Measurements from ENCODE around the gene PTGDS.
A peak's percentile ranks its signal among the peaks of the same experiment; 100 is the strongest.

Gene PTGDS

GRCh38 chr9:136946228-136947027, 30.9 kb upstream of the PTGDS start:
- no peak for DNase-seq

DNA sequence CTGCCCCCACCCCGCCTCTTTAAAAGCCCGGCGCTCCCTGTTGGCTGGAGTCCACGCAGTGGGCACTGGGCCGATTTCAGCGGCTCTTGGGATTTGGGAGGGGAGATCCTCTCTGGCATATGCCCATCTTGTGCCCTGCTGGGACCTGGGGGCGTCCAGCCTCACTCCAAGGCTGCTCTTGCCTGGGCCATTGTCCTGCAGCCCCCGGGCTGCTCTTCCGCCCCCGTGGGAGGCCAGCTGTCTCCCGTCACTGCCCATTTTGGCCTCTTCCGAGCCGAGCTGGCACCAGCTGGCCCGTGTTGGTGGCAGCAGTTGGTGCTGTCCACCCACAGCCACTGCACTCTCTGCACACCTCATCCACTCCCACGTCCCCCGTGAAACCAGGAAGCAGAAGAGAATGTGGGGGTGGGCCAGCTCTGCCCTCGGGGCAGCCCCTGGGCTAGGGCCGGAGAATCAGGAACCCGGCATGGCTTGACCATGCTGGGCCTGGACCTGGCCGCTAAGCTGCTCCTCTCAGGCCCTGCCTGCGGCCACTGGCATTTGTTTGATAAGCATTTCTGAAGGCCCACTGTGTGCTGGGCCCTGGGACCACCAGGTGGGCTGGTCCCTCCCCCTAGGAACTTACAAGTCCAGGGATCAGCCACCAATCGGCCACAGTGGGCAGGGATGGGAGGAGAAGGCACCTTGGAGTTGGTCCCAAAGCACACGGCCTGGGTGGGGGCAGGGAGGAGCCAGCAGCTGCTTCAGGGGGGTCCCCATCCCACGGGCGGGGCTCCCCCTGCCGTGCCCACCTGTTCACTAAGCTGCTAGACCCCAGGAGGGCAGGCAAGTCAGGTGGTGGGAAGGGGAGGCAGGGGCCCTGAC, 30.0 kb upstream of the PTGDS start:
- no peak for DNase-seq

GRCh38 chr9:136947955-136948510, 29.3 kb upstream of the PTGDS start:
- DNase-seq = no peak

DNA sequence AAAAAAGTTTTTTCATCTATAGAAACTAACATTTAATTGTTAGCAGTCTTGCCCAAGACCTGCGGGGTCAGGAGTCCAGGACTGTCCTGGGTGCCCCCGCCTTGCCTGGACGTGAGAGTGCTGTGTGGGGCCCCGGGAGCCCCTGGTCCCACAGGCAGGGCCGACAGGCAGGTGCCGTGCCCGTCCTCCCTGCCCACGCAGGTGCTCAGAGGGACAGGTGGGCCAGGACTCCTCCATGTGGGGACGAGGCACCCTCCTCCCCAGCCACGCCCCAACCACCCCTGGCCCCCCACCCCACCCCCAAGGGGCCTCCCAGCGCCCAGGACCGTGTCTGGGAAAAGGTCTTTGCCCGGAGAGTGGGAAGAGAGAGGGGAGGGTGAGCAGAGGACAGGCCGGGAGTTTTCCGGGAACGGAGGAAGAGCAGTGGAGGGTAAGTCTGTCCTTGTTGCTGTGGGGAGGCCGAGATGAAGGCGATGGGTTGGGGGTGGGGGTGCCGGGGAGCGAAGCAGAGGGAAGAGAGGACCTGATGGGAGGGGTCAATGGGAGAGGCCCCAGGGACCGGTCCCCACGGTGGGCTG, 28.0 kb upstream of the PTGDS start:
- DNase-seq = no peak

- DNase-seq = peak; percentile 97
Observed at GRCh38 chr9:136949817-136950655, 27.3 kb upstream of the PTGDS start.

DNA sequence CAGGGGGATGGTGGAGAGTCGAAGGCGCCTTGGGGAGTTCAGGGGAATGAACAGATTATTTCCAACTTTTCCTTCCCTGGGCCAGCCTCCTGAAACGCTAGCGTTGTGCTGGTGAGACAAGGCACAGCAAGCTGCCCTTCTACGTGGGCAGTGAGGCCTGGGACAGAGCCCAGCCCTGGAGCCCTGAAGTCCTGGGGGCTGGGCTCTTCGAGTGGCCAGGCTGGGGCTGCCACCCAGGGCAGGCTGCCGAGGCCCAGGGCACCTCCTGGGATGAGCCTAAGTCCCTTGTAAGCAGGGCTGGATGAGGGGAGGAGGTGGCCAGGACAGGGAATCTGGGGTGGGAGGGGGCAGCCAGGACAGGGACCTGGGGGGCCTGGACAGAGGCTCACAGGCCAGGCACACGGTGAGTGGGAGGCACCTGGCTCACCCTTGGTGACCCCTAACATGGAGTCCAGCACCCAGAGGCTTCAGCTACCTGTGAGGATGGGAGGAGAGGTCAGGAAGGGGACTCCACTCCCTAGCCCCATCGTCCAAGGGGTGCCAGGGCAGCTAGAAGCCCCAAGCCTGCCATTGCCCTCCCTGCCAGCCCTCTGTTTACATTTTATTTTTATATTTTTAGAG, 26.5 kb upstream of the PTGDS start:
- DNase-seq = no peak

DNA sequence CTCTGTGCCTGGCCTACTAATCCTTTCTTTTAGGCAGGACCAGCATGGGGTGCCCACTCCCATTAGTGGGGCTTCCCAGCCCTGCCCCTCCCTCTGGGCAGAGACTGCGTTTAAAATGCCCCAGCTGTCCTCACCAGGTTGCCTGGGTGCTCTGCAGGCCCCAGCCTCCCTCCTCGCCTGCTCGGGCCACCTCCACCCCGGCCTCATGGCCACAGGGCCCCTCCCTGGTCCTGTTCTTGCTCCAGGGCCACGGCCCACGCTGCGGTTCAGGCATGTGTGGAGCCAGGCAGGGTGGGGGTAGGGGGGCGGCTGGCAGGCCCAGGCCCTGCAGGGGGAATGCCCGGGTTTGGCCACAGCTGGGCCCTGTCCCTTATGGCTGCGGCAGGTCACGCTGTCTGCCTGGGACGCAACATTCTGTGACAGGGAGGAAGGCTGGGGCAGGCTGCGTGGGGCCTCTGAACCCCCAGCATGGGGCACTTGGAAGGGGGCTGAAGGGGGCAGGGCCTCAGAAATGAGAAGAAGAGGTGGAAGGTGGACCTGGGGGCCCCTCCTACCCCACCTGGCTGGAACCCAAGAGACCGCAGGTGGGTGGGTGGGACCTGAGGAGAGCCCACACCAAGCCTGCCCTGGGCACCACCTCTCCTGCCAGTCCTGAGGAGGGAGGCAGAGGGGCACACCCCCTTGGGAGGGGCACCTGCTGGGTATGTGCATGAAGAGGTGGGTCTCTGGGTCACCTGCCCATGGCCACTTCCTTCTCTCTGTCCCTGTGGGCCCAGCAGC, 25.6 kb upstream of the PTGDS start, which contains the start of gene LCN12:
TSS of gene LCN12 (plus strand) at position 733 of the 780 bp plus-strand sequence. CDS start 55 bp downstream, outside the sequence.
- no peak for DNase-seq

DNA sequence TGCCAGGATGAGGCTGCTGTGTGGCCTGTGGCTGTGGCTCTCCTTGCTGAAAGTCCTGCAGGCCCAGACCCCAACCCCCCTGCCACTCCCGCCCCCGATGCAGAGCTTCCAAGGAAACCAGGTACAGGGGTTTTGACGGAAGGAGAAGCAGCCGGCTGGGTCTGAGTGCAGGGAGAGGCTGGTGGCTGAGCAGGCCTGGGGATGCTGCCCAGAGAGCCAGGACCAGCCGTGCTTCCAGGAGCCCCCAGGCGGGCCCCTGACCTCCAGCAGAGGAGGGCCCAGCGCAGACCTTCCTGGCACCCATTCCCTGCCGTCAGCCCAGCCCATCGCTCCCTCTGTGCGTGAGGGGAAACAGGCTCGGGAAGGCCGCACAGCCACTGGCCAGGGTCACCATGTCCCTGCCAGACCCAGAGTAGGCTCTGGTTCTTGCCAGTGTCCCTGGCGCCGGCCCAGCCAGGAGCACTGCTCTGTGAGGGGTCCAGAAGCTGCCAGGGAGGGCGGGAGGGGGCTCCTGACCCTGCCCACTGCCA, 24.9 kb upstream of the PTGDS start:
- no peak for DNase-seq

GRCh38 chr9:136952876-136953770, 24.2 kb upstream of the PTGDS start:
- DNase-seq = no peak

DNA sequence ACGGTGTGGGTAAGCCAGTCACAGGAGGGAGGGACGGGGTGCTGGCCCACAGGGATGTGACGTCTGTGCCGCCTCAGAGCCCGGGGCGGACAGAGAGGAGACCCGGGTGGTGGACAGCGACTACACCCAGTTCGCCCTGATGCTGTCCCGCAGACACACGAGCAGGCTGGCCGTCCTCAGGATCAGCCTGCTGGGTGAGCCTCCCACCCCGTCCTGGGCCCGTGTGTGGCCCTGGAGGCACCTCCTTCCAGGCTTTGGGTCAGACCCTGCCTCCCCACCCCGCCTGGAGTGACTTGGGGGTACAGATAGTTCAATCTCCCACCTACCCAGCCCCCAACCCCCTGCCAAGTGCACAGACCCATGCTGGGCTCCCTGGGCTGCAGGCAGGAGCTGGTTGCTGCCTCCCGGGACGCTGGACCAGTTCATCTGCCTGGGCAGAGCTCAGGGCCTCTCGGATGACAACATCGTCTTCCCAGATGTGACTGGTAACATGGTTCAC, 23.5 kb upstream of the PTGDS start:
- no peak for DNase-seq

- DNase-seq = no peak
Observed at GRCh38 chr9:136954270-136955083, 22.8 kb upstream of the PTGDS start.

GRCh38 chr9:136955202-136955942, 21.9 kb upstream of the PTGDS start:
- no peak for DNase-seq

DNA sequence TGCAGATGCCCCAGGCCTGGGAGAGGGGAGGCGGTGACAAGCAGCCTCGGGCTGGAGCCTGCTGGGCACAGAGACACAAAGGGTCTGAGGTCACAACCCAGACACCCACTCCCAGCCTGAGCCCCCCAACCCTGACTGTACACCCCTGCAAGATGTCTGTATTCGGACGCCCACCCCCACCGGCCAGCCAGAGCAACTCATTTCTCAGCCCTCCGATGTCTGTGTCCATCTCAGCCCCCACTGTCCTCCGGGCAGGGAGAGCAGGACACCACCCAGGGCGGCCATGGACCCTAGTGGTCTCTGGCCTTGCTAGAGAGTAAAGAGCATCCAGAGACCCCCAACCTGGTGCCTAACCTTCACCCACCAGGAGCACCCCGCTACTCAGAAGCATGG, 21.4 kb upstream of the PTGDS start:
- DNase-seq = no peak

GRCh38 chr9:136956604-136957003, 20.7 kb upstream of the PTGDS start:
- no peak for DNase-seq

GRCh38 chr9:136957461-136957860, 19.8 kb upstream of the PTGDS start:
- no peak for DNase-seq

- no peak for DNase-seq
Observed at GRCh38 chr9:136957901-136958300, 19.4 kb upstream of the PTGDS start.

- DNase-seq = no peak
Observed at GRCh38 chr9:136958473-136958872, 18.8 kb upstream of the PTGDS start.

Data from stimulated activated CD4-positive, alpha-beta T cell treated with anti-CD3 and anti-CD28 coated beads, Interleukin-4, amount 100 ng/mL, for 24 hours (primary cell).